ENCODE results near the gene FAM81A.

Gene FAM81A

DNA sequence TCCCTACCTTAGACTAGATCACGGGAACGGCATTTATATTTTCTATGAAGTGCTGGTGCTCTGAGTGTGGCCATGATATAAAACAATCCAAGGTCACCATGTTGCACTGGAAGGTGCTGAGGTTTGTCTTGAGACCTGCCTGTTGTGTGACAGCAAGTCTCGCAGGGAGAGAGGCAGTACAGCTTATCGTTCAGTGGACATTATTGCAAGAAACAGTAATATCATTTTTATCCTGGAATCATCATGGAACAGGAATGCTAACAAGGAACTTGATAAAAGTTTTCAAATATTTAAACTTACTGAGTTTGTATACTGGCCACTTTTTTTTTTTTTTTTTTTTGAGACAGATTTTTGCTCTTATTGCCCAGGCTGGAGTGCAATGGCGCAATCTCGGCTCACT lies 133.6 kb downstream of the FAM81A start:
- no peak for DNase-seq (ENCODE audit: low read depth in 1 of 2, low spot score in 1 of 2)

All from activated CD4-positive, alpha-beta T cell treated with anti-CD3 and anti-CD28 coated beads, Interleukin-2, amount 50 U/mL, for 24 hours (primary cell).